Parathyroid adenoma (tissue), 2 donors: ENCODE results near the gene CLASP1.

Source experiments
- H2AFZ ChIP-seq: fragments of 300-600 bp; sonication (generic); one replicate; pipeline ENCODE4 v1.7.0; 2017; ENCODE audit warnings: antibody characterized with exemption, mild to moderate bottlenecking
- H3K27ac ChIP-seq: fragments of 300-600 bp; sonication (generic); one replicate; pipeline ENCODE4 v1.7.0; 2017
- H3K27me3 ChIP-seq: fragments of 300-600 bp; sonication (generic); one replicate; pipeline ENCODE4 v1.7.0; 2017; ENCODE audit warnings: low read length; ENCODE audit not compliant: control insufficient read depth, insufficient read depth
- H3K36me3 ChIP-seq: fragments of 300-600 bp; sonication (generic); one replicate; pipeline ENCODE4 v1.7.0; 2017; ENCODE audit warnings: low read length; ENCODE audit not compliant: control insufficient read depth, insufficient read depth
- H3K4me1 ChIP-seq: fragments of 300-600 bp; sonication (generic); one replicate; pipeline ENCODE4 v1.7.0; 2017; ENCODE audit warnings: control low read depth
- H3K4me2 ChIP-seq: fragments of 300-600 bp; sonication (generic); one replicate; pipeline ENCODE4 v1.7.0; 2017; ENCODE audit warnings: low read length
- H3K4me3 ChIP-seq: fragments of 300-600 bp; sonication (generic); one replicate; pipeline ENCODE4 v1.7.0; 2017; ENCODE audit warnings: low read depth, low read length
- H3K79me2 ChIP-seq: fragments of 300-600 bp; sonication (generic); one replicate; pipeline ENCODE4 v1.7.0; 2017; ENCODE audit warnings: control low read depth
- H3K9ac ChIP-seq: fragments of 300-600 bp; sonication (generic); one replicate; pipeline ENCODE4 v1.7.0; 2017; ENCODE audit warnings: mild to moderate bottlenecking
- H3K9me3 ChIP-seq: fragments of 300-600 bp; sonication (generic); one replicate; pipeline ENCODE4 v1.7.0; 2017; ENCODE audit warnings: low read length; ENCODE audit not compliant: control insufficient read depth
- TF ChIP-seq, protein P1 (sequence below): fragments of 300-600 bp; sonication (generic); IDR thresholded peaks from one replicate; pipeline ENCODE4 v1.7.0; 2017; ENCODE audit warnings: antibody characterized with exemption, mild to moderate bottlenecking
- donor health status: primary hyperparathyroidism.

The CLASP1 gene

DNA sequence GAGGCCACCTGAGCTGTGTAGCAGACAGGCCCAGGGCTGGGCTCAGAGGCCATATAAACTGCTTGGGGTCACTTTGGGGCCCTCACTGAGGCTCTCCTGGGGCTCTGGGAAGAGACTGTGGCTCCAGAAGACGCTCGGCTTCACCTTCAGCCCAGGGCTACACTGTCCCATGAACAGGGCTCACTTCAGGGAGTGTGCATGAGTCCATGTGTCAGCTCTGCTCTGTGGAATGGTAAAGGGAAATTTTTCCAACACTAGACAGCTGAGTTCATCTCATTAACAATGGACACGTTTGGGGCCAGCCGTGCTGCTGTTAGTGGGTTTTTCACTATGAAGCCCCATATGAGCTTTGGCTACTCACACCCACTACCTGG is 298.9 kb downstream of the CLASP1 start:
- no peak overlapping the region for H2AFZ ChIP-seq
- H3K4me1 ChIP-seq = peaks cover 11% of the 10 kb centered on the region
- no peak overlapping the region for H3K9ac ChIP-seq
- H3K27me3 ChIP-seq = no peaks in the 10 kb centered on the region
- H3K36me3 ChIP-seq = no peaks in the 10 kb centered on the region
- H3K79me2 ChIP-seq = no peaks in the 10 kb centered on the region
- H3K27ac ChIP-seq = no peak overlapping the region
- H3K4me3 ChIP-seq = no peak overlapping the region
- H3K4me2 ChIP-seq = no peak overlapping the region
- H3K9me3 ChIP-seq = no peaks in the 10 kb centered on the region
- TF ChIP-seq, protein P1, sequence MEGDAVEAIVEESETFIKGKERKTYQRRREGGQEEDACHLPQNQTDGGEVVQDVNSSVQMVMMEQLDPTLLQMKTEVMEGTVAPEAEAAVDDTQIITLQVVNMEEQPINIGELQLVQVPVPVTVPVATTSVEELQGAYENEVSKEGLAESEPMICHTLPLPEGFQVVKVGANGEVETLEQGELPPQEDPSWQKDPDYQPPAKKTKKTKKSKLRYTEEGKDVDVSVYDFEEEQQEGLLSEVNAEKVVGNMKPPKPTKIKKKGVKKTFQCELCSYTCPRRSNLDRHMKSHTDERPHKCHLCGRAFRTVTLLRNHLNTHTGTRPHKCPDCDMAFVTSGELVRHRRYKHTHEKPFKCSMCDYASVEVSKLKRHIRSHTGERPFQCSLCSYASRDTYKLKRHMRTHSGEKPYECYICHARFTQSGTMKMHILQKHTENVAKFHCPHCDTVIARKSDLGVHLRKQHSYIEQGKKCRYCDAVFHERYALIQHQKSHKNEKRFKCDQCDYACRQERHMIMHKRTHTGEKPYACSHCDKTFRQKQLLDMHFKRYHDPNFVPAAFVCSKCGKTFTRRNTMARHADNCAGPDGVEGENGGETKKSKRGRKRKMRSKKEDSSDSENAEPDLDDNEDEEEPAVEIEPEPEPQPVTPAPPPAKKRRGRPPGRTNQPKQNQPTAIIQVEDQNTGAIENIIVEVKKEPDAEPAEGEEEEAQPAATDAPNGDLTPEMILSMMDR = no peak

DNA sequence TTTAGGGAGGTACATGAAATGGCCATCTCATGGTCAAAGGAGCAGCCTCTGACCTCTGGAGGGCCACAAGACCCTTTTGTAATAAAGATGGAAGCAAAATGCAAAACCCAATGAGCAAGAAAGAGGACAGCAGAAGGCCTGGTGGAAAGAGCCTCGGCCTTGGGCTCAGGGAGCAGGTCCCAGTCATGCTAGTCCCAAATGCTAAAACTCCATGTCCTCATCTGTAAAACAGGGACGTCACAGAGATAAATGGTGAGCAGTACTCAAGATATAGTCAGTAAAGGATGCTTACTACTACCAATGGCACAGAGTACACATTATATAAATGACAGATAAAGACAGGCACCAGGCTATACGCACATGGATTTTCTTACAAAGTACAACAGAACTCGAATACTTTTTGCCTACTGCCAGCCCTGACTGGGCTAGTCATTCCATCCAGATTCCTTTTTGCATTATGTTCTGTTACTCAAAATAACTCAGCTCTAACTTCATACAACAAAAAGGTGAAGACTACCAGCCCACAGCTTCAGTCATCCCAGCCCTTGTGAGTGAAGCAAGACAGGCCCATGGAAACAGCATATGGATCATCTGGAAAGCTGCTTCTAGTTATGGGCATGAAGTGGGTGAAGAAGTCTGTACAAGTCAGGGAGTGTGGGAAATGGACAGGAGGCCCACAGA is 299.4 kb downstream of the CLASP1 start:
- Histone ChIP-seq H3K9ac (no peak overlapping the region), H3K9me3 (no peaks in the 10 kb centered on the region), H3K79me2 (no peaks in the 10 kb centered on the region), H3K4me2 (no peak overlapping the region), H3K27ac (no peak overlapping the region), H3K4me3 (no peak overlapping the region), H2AFZ (no peak overlapping the region), H3K27me3 (no peaks in the 10 kb centered on the region), H3K36me3 (no peaks in the 10 kb centered on the region), H3K4me1 (peaks cover 11% of the 10 kb centered on the region)
- TF ChIP-seq, protein P1 = no peak

DNA sequence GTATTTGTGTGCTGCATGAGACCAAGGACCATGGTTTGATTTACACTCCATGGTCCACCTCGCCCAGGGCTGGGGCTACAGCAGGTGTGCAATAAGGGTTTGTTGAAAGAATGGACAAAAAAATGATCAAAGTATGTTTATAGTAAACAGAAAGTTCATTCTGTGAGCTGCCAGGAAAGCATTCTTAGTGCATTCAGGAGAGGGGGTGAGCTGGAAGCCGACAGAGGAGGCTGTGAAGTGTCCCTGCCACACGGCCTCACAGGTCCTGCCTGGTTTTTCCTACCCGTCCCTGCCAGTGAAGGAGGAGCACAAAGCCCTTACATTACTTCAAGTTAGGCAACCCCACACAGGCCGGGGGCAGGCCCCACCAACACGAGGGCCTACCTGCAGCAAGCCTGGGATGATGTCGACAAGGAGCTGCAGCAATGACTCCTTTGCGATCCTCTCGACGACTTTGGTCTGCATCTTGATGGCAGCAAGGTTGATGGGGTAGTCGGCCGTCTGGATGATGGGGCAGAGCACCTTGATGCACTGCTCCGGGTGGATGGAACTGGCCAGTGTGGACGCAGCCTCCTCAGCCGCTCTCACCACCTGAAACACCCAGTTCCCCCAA is 301.0 kb downstream of the CLASP1 start:
- Histone ChIP-seq H3K9ac (no peak overlapping the region), H3K4me3 (no peak overlapping the region), H3K4me1 (peaks cover 11% of the 10 kb centered on the region), H3K36me3 (no peaks in the 10 kb centered on the region), H2AFZ (no peak overlapping the region), H3K9me3 (no peaks in the 10 kb centered on the region), H3K79me2 (no peaks in the 10 kb centered on the region), H3K27me3 (no peaks in the 10 kb centered on the region), H3K27ac (no peak overlapping the region), H3K4me2 (no peak overlapping the region)
- TF ChIP-seq, protein P1 = no peak

DNA sequence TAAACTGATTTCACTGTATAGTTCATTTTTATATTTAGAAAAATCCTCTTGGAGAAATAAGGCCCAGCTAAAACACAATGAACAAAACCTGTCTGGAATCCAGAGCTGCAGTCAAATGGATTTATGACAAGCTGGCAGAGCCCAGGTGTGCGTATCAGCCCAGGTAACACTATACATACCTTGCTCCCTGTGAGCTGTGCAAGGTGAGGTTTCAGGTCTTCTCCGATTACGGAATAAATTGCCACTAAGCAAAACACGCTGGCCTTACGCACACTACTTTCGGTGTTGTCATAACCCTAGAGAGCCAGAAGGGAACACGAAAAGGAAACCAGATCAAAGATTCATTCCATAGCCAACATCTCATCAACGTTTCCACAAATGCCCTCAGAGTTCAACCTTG is 302.4 kb downstream of the CLASP1 start:
- Histone ChIP-seq H3K9ac (no peak overlapping the region), H3K27ac (peak overlapping the region; percentile 54), H3K4me2 (no peak overlapping the region), H3K4me3 (no peak overlapping the region), H3K4me1 (peaks cover 11% of the 10 kb centered on the region), H2AFZ (no peak overlapping the region), H3K79me2 (no peaks in the 10 kb centered on the region), H3K36me3 (no peaks in the 10 kb centered on the region), H3K27me3 (no peaks in the 10 kb centered on the region), H3K9me3 (no peaks in the 10 kb centered on the region)
- TF ChIP-seq, protein P1 = no peak

DNA sequence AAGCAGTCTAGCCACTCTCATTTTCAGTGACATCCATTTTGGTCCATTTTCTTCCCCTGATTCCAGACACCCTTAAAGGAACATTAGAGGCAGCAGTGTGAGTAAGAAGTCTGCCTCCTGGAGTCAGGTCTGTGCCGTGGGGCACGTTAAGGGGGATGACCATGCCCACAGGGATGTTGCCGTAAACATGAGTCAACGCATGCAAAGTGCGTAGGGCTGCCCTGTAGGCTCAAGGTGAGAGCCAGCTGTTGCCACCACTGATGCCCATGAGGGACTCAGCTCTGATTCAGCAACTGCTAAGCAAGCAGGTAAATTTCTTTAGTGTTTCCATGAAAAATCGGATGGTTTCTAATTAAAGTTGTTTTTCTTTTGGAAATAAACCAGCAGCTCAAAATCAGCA is 302.9 kb downstream of the CLASP1 start:
- Histone ChIP-seq H3K36me3 (no peaks in the 10 kb centered on the region), H3K4me2 (no peak overlapping the region), H3K4me3 (no peak overlapping the region), H3K9me3 (no peaks in the 10 kb centered on the region), H3K27ac (no peak overlapping the region), H3K4me1 (peaks cover 11% of the 10 kb centered on the region), H3K27me3 (no peaks in the 10 kb centered on the region), H3K79me2 (no peaks in the 10 kb centered on the region), H2AFZ (no peak overlapping the region), H3K9ac (no peak overlapping the region)
- TF ChIP-seq, protein P1 = no peak
